Urinary bladder (tissue), 4 donors: Measurements from ENCODE around the gene DUSP15. TPM values are rescaled to one million over a fixed set of nuclear protein-coding genes. Genes with fewer than 3 reads are reported as not detected.
A peak's percentile ranks its signal among the peaks of the same experiment; 100 is the strongest.
"Not testable (repeated sequence)": the region's sequence is repeated elsewhere in the genome, so short reads cannot be mapped to it uniquely, and the experiment has no call there.

ENCODE experiments used
- DNase-seq: peaks from one replicate; pipeline ENCODE4 v3.0.0-alpha.2; 2015; ENCODE audit errors: extremely low spot score
- H3K27ac ChIP-seq: one replicate; pipeline ENCODE4 v1.5.1; 2013; ENCODE audit warnings: low read depth, mild to moderate bottlenecking, moderate library complexity
- H3K36me3 ChIP-seq: one replicate; pipeline ENCODE4 v1.6.1; 2013; ENCODE audit warnings: mild to moderate bottlenecking, moderate library complexity; ENCODE audit not compliant: insufficient read depth
- H3K4me1 ChIP-seq: one replicate; pipeline ENCODE4 v1.6.1; 2013; ENCODE audit warnings: mild to moderate bottlenecking, moderate library complexity; ENCODE audit not compliant: insufficient read depth
- H3K4me3 ChIP-seq: one replicate; pipeline ENCODE4 v1.5.1; 2013; ENCODE audit warnings: low read depth, low read length
- WGBS: extraction: QIAGEN DNeasy Blood & Tissue Kit; methylation state at CpG from one replicate; pipeline ENCODE4 v1.1.7; 2013; 5-methylcytosine and 5-hydroxymethylcytosine counted together
- polyA plus RNA-seq: library from polyadenylated mRNA; stranded (reverse); fragments of 200-250 nt; gene quantifications from one replicate; pipeline ENCODE4 v1.2.3, GENCODE V29; 2013
- total RNA-seq: library from RNA; depleted of rRNA; stranded (reverse); fragments of >200 nt; gene quantifications from one replicate; pipeline ENCODE4 v1.2.3, GENCODE V29; 2014
- donor health status: healthy with polysubstance abuse.
- donor health status: healthy.

DUSP15 gene, protein sequence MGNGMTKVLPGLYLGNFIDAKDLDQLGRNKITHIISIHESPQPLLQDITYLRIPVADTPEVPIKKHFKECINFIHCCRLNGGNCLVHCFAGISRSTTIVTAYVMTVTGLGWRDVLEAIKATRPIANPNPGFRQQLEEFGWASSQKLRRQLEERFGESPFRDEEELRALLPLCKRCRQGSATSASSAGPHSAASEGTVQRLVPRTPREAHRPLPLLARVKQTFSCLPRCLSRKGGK
- total RNA-seq (1.4 TPM), polyA plus RNA-seq (4.0 TPM)

DNA sequence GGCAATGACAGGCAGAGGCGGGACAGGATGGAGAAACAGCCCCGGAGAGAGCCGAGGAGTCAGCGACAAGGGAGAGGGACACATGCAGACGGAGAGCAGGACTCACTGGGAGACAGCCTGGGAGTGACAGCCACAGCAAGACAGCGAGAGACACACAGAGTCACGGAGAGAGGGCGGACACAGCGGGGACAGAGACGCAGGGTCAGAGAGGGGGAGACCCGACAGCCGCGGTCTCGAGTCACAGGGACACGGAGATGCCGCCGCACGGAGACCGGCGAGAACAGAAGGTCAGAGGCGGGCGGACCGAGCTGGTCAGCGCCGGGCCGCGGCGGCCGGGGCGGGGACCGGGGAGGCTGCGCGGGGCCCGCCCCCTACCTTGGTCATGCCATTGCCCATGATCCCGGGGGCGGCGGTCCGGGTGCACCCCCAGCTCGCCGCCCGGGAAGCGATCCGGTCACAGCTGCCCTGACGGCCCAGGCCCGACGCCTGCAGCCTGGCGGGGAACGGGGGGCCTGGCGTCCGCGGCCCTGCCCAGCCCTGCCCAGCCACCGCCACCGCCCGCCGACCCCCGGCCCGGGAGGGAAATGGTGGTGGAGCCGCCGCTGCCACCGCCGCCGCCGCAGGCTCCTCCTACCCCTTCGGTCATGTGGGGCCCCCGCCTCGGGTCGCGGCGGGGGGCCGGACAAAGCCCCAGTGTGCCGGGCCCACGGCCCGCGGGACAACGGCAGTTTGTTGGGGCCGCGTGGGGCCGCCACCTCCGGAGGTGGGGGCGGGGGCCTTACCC, at the start of gene DUSP15, which contains the start of gene TTLL9:
Gene DUSP15 (minus strand): TSS at position 586 of the 784 bp plus-strand sequence. CDS start 190 bp downstream, at position 396.
Gene TTLL9 (plus strand): TSS at position 693 of the 784 bp plus-strand sequence. CDS start 493 bp downstream, outside the sequence.
- H3K36me3 ChIP-seq: no peaks in the 10 kb centered on the region
- DNase-seq: no peak
- no peaks in the 10 kb centered on the region for H3K4me1 ChIP-seq
- peak within 1 kb of the TSS; percentile 67 for H3K4me3 ChIP-seq
- WGBS: under 1% methylated on average over 80 of the region's 80 CpGs
- peak within 1 kb of the TSS; percentile 48 for H3K27ac ChIP-seq

DNA sequence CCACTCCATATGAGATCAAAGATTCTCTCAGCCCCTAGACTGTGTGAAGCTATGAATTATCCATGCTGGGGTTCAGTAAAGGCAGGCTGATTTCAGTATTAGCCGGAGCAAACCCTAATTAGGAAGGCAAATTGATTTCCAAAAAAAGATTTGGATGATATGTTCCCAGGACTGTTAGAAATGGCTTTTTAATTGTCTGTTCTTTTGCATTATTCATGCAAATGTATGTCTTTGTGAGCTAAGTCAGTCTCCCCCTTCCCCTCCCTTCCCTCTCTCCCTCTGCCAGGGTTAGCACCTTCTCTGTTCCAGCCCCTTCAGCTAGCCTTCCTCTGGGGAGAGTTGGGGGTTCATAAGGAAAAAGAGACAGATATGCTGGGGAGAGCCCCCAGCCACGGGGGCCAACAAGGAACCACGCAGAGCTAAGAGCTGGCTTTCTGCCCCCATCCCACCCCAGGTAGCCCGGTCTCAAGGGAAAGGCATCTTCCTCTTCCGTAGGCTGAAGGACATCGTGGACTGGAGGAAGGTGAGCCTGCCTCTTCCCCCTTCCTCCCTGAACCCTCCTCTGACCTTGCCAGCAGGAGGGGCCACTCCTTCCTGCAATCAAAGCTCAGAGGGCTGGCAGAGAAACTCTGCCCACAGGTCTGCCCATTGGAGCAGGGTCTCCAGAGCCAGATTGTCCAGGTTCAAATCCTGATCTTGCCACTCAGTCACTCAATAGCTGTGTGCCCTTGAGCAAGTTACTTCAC, 49.3 kb upstream of the DUSP15 start:
- Histone ChIP-seq H3K4me3 (no peak overlapping the region), H3K4me1 (no peaks in the 10 kb centered on the region), H3K27ac (no peak overlapping the region), H3K36me3 (no peaks in the 10 kb centered on the region)
- WGBS: 54% methylated on average over 6 of the region's 6 CpGs
- no peak for DNase-seq

DNA sequence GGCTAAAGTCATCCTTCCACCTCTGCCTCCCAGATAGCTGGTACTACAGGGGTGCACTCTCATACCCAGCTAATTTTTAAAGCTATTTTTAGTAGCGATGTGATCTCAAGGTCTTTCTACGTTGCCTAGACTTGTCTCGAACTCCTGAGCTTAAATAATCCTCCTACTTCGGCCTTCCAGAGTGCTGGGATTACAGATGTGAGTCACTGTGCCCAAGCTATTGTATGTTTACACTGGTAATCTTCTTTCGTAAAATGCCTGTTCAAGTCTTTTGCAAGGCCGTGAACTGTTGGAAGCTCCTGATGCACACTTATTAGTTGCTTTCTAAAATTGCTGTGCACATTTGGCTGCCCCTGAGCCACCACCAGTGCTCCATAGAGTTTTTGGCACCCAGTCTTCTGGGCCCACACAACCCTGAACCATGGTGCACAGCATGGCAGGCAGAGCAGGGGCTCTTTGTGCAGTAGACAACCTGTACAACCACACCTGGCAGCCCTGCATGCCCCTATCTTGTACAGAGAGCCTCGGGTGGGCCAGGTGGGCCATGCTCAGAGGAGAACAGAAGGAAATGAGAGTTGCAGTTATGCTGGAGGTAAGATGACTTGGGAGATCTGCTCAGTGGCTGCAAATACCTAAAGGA, 48.3 kb upstream of the DUSP15 start:
- H3K4me1 ChIP-seq: no peaks in the 10 kb centered on the region
- no peaks in the 10 kb centered on the region for H3K36me3 ChIP-seq
- no peak overlapping the region for H3K27ac ChIP-seq
- 43% methylated on average over 7 of the region's 7 CpGs for WGBS
- DNase-seq: no peak
- no peak overlapping the region for H3K4me3 ChIP-seq

DNA sequence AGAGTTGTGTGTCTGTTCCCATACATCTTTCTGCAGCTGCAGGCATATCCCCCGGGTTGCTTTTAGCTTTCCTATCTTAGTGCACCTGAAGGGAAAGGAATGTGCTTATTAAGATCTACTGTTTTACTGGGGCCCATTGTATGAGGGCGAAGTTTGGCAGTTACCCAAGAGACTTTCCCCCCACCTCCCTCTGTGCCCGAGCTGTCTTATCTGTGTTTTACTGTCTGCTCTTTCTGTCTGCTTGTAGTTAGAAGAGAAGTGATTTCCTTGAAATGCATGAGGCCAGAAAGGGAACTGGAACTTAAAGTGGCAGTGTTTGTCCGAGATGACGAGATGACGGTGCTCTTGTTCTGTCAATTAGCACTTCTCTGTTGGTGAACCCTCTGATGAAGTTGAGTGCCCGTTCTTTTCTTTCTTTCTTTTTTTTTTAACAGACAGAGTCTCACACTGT, 47.7 kb upstream of the DUSP15 start:
- not testable (repeated sequence) for DNase-seq, H3K27ac ChIP-seq, H3K4me1 ChIP-seq, H3K36me3 ChIP-seq, H3K4me3 ChIP-seq
- WGBS: 9% methylated on average over 7 of the region's 7 CpGs

DNA sequence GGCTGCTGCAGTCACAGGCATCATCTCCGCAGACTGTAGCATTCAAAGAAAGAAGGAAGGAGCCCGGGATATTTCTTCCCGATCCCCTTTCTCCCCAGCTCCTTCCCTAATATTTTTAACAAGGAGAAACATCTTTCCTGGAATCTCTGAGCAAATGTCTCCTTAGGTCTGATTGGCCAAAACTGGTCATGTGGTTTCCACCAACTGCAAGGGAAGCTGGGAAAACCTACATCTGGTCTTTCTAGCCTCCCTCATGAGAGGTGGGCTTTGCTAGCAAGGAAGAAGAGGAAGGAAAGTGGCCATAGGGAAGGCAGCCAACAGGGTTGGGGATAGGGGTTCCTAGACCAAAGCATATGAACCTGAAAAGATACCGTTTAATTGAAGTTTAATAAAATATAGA, 46.4 kb upstream of the DUSP15 start:
- no peak overlapping the region for H3K4me3 ChIP-seq
- DNase-seq: no peak
- no peak overlapping the region for H3K27ac ChIP-seq
- H3K4me1 ChIP-seq: no peaks in the 10 kb centered on the region
- WGBS: 84% methylated on average over 4 of the region's 4 CpGs
- H3K36me3 ChIP-seq: no peaks in the 10 kb centered on the region

DNA sequence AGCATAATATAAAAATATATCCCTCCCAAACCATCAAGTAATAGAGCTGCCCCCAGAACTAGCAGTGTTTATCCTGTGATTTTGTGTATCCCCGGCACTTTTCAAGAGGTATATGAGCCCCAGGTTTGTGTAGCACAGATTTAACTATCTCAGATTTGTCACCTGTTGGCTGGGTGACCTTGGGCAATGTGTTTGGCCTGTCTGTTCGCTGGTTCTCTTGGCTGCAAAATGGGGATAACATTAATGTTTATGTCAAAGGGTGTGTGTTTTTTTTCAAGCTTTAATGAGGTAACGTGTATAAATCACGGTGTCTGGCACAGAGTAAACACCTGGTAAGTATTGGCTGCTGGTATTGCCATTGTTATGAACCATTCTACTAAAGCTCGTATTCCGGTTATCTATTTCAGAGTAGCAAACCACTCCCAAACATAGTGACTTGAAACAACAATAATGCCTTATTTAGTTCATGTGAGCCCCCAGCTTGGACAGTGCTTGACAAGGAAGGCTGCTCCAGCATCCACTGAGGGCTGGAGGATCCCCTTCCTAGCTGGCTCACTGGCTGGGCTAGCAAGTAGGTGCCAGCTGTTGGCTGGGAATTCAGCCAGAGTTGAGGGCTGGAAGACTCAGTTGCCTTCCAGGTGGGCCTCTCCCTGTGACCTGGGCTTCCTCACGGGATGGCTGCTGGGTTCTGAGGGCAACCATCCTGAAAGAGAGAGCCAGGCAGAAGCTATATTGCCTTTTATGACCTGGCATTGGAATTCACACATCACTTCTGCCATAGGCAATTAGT, 45.4 kb upstream of the DUSP15 start:
- no peak for DNase-seq
- H3K4me1 ChIP-seq: no peaks in the 10 kb centered on the region
- 54% methylated on average over 7 of the region's 7 CpGs for WGBS
- no peaks in the 10 kb centered on the region for H3K36me3 ChIP-seq
- H3K4me3 ChIP-seq: no peak overlapping the region
- H3K27ac ChIP-seq: no peak overlapping the region

DNA sequence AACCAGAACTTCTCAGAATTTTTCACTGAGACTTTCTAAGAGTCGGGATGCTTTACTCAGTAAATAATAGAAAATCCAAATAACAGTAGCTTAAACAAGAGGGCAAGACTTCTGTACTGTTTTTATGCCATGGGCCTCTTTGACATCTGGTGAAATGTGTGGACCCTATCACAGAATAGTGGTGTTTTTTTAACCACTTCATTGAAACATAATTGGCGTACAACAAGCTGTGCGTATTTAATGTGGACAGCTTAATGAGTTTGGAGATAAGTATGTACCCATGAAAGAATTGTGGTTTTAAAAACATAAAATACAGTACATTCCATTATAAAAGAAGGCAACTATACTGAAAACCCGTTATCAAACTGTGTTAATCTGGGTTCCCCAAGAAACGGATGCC, 43.8 kb upstream of the DUSP15 start:
- 75% methylated on average over 5 of the region's 5 CpGs for WGBS
- H3K4me1 ChIP-seq: no peaks in the 10 kb centered on the region
- no peak for DNase-seq
- H3K36me3 ChIP-seq: no peaks in the 10 kb centered on the region
- H3K27ac ChIP-seq: no peak overlapping the region
- no peak overlapping the region for H3K4me3 ChIP-seq

DNA sequence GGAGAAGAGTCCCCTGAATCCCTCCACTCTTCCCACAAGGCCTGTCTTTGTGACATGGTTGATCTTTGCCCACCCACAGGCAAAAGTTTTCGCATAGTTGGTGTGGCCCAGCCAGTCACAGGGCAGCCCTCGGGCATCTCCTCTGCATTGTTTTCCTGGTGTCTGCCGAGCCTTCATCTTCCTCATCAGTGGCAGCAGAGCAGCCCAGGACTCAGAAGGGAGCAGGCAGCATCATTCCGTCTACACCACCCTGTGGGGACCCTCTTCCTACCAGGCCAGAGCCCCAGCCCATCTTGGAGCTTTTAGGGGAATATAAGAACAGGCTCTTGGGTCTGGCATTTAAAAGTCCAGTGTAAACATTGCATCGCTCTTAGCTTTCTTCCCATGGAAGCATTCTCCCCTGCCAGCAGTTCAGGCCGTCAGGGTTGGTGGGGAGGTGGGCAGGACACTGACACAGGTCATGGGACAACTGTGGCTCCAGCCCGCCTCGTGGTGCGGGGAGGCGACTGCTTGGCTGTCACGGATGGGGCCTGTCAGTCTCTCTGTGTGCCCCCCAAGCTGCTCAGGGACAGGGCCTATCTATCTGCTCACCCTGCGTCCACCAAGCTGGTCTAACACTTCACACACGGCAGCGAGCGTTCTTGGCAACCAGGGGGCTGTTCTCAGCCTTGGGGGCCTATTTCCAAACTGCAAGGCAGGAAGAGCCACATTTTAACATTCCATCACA, 43.3 kb upstream of the DUSP15 start:
- DNase-seq: no peak
- no peak overlapping the region for H3K4me3 ChIP-seq
- 62% methylated on average over 15 of the region's 15 CpGs for WGBS
- H3K36me3 ChIP-seq: no peaks in the 10 kb centered on the region
- H3K27ac ChIP-seq: no peak overlapping the region
- no peaks in the 10 kb centered on the region for H3K4me1 ChIP-seq

DNA sequence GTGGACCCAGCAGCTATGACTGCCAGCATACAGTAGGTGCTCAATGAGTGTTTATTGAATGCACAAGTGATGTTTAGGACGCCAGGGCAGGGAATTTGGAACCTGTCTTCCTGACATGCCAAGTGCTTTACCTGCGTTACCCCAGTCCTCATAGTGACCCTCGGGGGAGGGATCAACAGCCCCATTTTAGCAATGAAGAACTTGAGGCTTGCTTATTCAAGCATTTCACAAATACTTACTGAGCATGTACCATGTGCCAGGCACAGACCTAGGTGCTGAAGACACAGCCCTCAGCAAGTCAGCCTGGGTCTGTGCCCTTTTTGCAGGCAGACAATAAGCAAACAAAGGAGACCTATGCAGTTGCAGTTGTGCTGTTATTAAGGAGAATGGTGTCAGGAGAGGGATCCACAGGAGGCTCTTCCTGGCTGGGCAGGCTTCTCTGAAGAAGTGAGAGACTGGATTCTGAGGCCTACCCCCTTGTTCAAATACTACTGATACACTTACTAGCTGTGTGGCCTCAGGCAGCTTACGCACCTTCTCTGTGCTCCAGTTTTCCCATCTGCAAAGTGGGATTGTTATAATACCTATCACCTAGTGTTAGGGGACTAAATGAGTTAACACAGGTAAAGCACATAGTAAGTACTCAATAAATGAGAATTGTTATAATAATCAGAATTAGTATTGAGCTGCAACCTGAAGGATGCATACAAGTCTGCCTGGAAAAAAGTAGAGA, 39.9 kb upstream of the DUSP15 start:
- DNase-seq: no peak
- Histone ChIP-seq H3K36me3 (no peaks in the 10 kb centered on the region), H3K27ac (no peak overlapping the region), H3K4me3 (no peak overlapping the region), H3K4me1 (no peaks in the 10 kb centered on the region)
- 87% methylated on average over 4 of the region's 4 CpGs for WGBS

DNA sequence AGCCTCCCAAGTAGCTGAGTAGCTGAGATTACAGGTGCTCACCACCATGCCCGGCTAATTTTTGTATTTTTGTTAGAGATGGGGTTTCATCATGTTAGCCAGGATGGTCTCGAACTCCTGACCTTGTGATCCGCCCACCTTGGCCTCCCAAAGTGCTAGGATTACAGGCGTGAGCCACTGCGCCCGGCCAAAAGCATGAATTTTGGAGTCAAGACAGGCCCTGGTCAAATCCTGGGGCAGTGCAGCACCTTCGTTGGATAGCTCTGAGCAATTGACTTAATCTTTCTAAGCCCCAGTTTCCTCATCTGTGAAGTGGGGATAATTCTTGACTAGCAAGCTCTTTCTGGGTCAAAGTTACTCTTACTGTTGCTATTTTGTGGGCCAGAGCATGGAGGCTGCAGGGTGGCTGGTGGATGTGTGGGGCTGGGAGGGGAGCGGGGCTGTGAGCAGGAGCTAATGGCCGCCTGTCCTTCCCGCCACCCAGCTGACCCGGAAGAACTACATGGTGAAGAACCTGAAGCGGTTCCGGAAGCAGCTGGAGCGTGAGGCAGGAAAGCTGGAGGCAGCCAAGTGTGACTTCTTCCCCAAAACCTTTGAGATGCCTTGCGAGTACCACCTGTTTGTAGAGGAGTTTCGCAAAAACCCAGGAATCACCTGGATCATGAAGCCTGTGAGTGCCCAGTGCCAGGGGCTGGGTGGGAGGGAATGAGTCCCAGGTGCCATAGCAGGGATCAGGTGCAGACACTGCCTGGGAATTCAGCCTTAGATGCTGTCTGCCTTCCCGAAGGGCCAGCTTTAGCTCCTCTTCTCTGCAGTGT, 39.1 kb upstream of the DUSP15 start:
- DNase-seq: no peak
- Histone ChIP-seq H3K27ac (no peak overlapping the region), H3K36me3 (no peaks in the 10 kb centered on the region), H3K4me3 (no peak overlapping the region), H3K4me1 (no peaks in the 10 kb centered on the region)
- WGBS: 94% methylated on average over 17 of the region's 17 CpGs

DNA sequence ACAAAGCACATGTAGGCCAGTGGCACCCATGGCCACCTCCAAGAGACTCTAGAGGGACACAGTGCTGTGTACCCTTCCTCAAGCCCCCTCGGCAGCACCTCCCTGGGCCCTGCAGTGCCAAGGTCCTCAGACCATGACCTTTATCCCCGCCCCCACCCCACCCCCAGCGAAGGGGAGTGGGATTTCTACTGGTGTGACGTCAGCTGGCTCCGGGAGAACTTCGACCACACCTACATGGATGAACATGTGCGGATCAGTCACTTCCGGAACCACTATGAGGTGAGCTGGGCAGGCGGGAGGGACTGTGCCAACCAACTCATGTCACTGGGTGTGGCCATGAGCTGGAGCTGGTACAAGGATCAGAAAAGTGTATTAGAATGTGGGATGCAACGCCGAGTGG, 38.1 kb upstream of the DUSP15 start:
- Histone ChIP-seq H3K27ac (no peak overlapping the region), H3K4me3 (no peak overlapping the region), H3K4me1 (no peaks in the 10 kb centered on the region), H3K36me3 (no peaks in the 10 kb centered on the region)
- WGBS: 84% methylated on average over 11 of the region's 11 CpGs
- DNase-seq: no peak
